ENCODE results near the gene CNOT2.
"Not testable (repeated sequence)": the region's sequence is repeated elsewhere in the genome, so short reads cannot be mapped to it uniquely, and the experiment has no call there.

Gene CNOT2

GRCh38 chr12:70386771-70387170, 143.5 kb downstream of the CNOT2 start:
- TF ChIP-seq CTCF (IDR thresholded peaks at IDR 0.05; ENCODE audit: insufficient read depth, low read depth, low read length, missing control alignments) = no peak
- no peak for DNase-seq (ENCODE audit: low read depth)
- no peak overlapping the region for H3K4me3 ChIP-seq (ENCODE audit: low read depth, low read length)

- no peak for DNase-seq (ENCODE audit: low read depth)
- H3K4me3 ChIP-seq (ENCODE audit: low read depth, low read length) = no peak overlapping the region
- TF ChIP-seq CTCF (IDR thresholded peaks at IDR 0.05; ENCODE audit: insufficient read depth, low read depth, low read length, missing control alignments) = no peak
Observed at GRCh38 chr12:70389678-70390077, 146.4 kb downstream of the CNOT2 start.

GRCh38 chr12:70392631-70393030, 149.4 kb downstream of the CNOT2 start:
- not testable (repeated sequence) for H3K4me3 ChIP-seq (ENCODE audit: low read depth, low read length); DNase-seq (ENCODE audit: low read depth)

- H3K4me3 ChIP-seq (ENCODE audit: low read depth, low read length) = no peak overlapping the region
- TF ChIP-seq CTCF (IDR thresholded peaks at IDR 0.05; ENCODE audit: insufficient read depth, low read depth, low read length, missing control alignments) = no peak
- no peak for DNase-seq (ENCODE audit: low read depth)
Observed at GRCh38 chr12:70393787-70394499, 150.7 kb downstream of the CNOT2 start.

GRCh38 chr12:70398002-70398401, 154.8 kb downstream of the CNOT2 start:
- TF ChIP-seq CTCF (IDR thresholded peaks at IDR 0.05; ENCODE audit: insufficient read depth, low read depth, low read length, missing control alignments) = no peak
- no peak for DNase-seq (ENCODE audit: low read depth)
- no peak overlapping the region for H3K4me3 ChIP-seq (ENCODE audit: low read depth, low read length)

- TF ChIP-seq CTCF (IDR thresholded peaks at IDR 0.05; ENCODE audit: insufficient read depth, low read depth, low read length, missing control alignments) = no peak
- H3K4me3 ChIP-seq (ENCODE audit: low read depth, low read length) = no peak overlapping the region
- DNase-seq (ENCODE audit: low read depth) = no peak
Observed at GRCh38 chr12:70398862-70399261, 155.6 kb downstream of the CNOT2 start.

GRCh38 chr12:70399311-70399710, 156.1 kb downstream of the CNOT2 start:
- H3K4me3 ChIP-seq (ENCODE audit: low read depth, low read length) = no peak overlapping the region
- DNase-seq (ENCODE audit: low read depth) = no peak
- TF ChIP-seq CTCF (IDR thresholded peaks at IDR 0.05; ENCODE audit: insufficient read depth, low read depth, low read length, missing control alignments) = no peak
